Fibroblast of lung (primary cell): ENCODE measurements around the gene FBRSL1. TPM values are rescaled to one million over a fixed set of nuclear protein-coding genes. Genes with fewer than 3 reads are reported as not detected.

ENCODE experiments used
- DNase-seq, 2 donors: peaks; one replicate each; pipeline versions ENCODE4 v3.0.0 to v3.0.0-alpha.2; 2010; ENCODE audit warnings: low read depth in 2 of 2
- H2AFZ ChIP-seq: 2 replicates; pipeline ENCODE4 v1.5.1; 2012; ENCODE audit warnings: low read length, control low read depth, inconsistent platforms
- H3K27ac ChIP-seq: 2 replicates; pipeline ENCODE4 v1.5.1; 2011; ENCODE audit warnings: low read length, control low read depth; ENCODE audit not compliant: insufficient read depth
- H3K27me3 ChIP-seq: 2 replicates; pipeline ENCODE4 v1.5.1; 2011; ENCODE audit warnings: mild to moderate bottlenecking, low read length; ENCODE audit not compliant: control insufficient read depth, insufficient read depth
- H3K36me3 ChIP-seq: 2 replicates; pipeline ENCODE4 v1.5.1; 2011; ENCODE audit warnings: low read length; ENCODE audit not compliant: control insufficient read depth, insufficient read depth
- H3K4me1 ChIP-seq: 2 replicates; pipeline ENCODE4 v1.5.1; 2011; ENCODE audit warnings: low read length; ENCODE audit not compliant: control insufficient read depth, insufficient read depth; ENCODE audit errors: extremely low read depth
- H3K4me2 ChIP-seq: 2 replicates; pipeline ENCODE4 v1.5.1; 2011; ENCODE audit warnings: low read length, control low read depth; ENCODE audit not compliant: insufficient read depth; ENCODE audit errors: extremely low read depth
- H3K4me3 ChIP-seq, 4 experiments: fragments of 200-600 bp in 1 of 4; sonication (generic) in 1 of 4; replicated peaks in 1 of 4; 2 replicates each; pipeline ENCODE4 v1.5.1; 2011 to 2016; ENCODE audit warnings: low read length in 4 of 4, low read depth in 3 of 4, mild to moderate bottlenecking in 3 of 4, control low read depth in 2 of 4, inconsistent platforms in 1 of 4, mixed read lengths in 1 of 4; ENCODE audit not compliant: insufficient read depth in 1 of 4; ENCODE audit errors: control extremely low read depth in 1 of 4
- H3K79me2 ChIP-seq: 2 replicates; pipeline ENCODE4 v1.5.1; 2012; ENCODE audit warnings: mild to moderate bottlenecking, low read length, inconsistent platforms; ENCODE audit not compliant: control insufficient read depth, insufficient read depth
- H3K9ac ChIP-seq: 2 replicates; pipeline ENCODE4 v1.5.1; 2011; ENCODE audit warnings: mild to moderate bottlenecking, low read length, control low read depth; ENCODE audit not compliant: insufficient read depth
- H3K9me3 ChIP-seq: 2 replicates; pipeline ENCODE4 v1.5.1; 2012; ENCODE audit warnings: low read depth, low read length; ENCODE audit not compliant: control insufficient read depth, insufficient read depth
- H4K20me1 ChIP-seq: 2 replicates; pipeline ENCODE4 v1.5.1; 2011; ENCODE audit warnings: low read length; ENCODE audit not compliant: control insufficient read depth, insufficient read depth; ENCODE audit errors: extremely low read depth
- CTCF ChIP-seq, 2 donors: IDR thresholded peaks in 1 of 2; conservative IDR thresholded peaks in 1 of 2; 1 replicate in 1 of 2; 2 replicates in 1 of 2; pipeline ENCODE4 v1.5.1; 2011 to 2012; ENCODE audit warnings: low read length in 2 of 2, control low read depth in 1 of 2, inconsistent platforms in 1 of 2, low read depth in 1 of 2, mild to moderate bottlenecking in 1 of 2
- EZH2 ChIP-seq: IDR thresholded peaks from 2 replicates; pipeline ENCODE4 v1.5.1; 2012; ENCODE audit warnings: low read length, control low read depth, mild to moderate bottlenecking; ENCODE audit errors: missing control alignments
- polyA plus RNA-seq, 2 donors: library from polyadenylated mRNA; depleted of rRNA in 1 of 2; stranded (reverse) in 1 of 2; unstranded in 1 of 2; fragments of >200 nt; gene quantifications; 2 replicates each; pipeline ENCODE4 v1.2.1, GENCODE V29; 2011 to 2012; ENCODE audit warnings: missing spikeins in 1 of 2
- total RNA-seq: library from RNA; depleted of rRNA; stranded (reverse); fragments of >200 nt; gene quantifications from 2 replicates; pipeline ENCODE4 v1.2.1, GENCODE V29; 2014

FBRSL1 gene
- total and polyA plus RNA-seq, 2 donors (not counting 1 experiment from before 2014, with no cell fraction given), result 1.4 to 1.8 TPM

- TF ChIP-seq CTCF (conservative IDR thresholded peaks at IDR 0.05 in 1 of 2, IDR thresholded peaks at IDR 0.05 in 1 of 2; ENCODE audit: low read depth in 1 of 2, low read length in 2 of 2) (no peak), EZH2 (no peak)
- H3K9ac ChIP-seq, result no peak overlapping the region
- H3K79me2 ChIP-seq, result peaks cover under 1% of the 10 kb centered on the region
- H3K4me2 ChIP-seq, result no peak overlapping the region
- no peaks in the 10 kb centered on the region for H3K9me3 ChIP-seq
- no peaks in the 10 kb centered on the region for H4K20me1 ChIP-seq
- H2AFZ ChIP-seq, result no peak overlapping the region
- peaks cover 2% of the 10 kb centered on the region for H3K36me3 ChIP-seq
- no peak overlapping the region for H3K27ac ChIP-seq
- H3K4me3 ChIP-seq, result no peak overlapping the region
- DNase-seq, result no peak
- H3K27me3 ChIP-seq, result no peaks in the 10 kb centered on the region
- H3K4me1 ChIP-seq, result no peaks in the 10 kb centered on the region
These were observed 22.5 kb downstream of the FBRSL1 start for GRCh38 chr12:132512197-132513069.

- H3K9ac ChIP-seq, result no peak overlapping the region
- TF ChIP-seq EZH2 (no peak), CTCF (conservative IDR thresholded peaks at IDR 0.05 in 1 of 2, IDR thresholded peaks at IDR 0.05 in 1 of 2; ENCODE audit: low read depth in 1 of 2, low read length in 2 of 2) (no peak)
- H3K36me3 ChIP-seq, result peaks cover 2% of the 10 kb centered on the region
- no peaks in the 10 kb centered on the region for H3K9me3 ChIP-seq
- H3K4me1 ChIP-seq, result no peaks in the 10 kb centered on the region
- H3K4me3 ChIP-seq, result no peak overlapping the region
- peak; percentile 73 to 76 for DNase-seq
- no peak overlapping the region for H3K27ac ChIP-seq
- H3K27me3 ChIP-seq, result no peaks in the 10 kb centered on the region
- no peak overlapping the region for H3K4me2 ChIP-seq
- H3K79me2 ChIP-seq, result no peaks in the 10 kb centered on the region
- H4K20me1 ChIP-seq, result no peaks in the 10 kb centered on the region
- H2AFZ ChIP-seq, result no peak overlapping the region
These were observed 23.1 kb downstream of the FBRSL1 start for GRCh38 chr12:132513070-132513398.

- no peak overlapping the region for H3K4me3 ChIP-seq
- no peaks in the 10 kb centered on the region for H3K79me2 ChIP-seq
- H3K27ac ChIP-seq, result no peak overlapping the region
- no peaks in the 10 kb centered on the region for H3K9me3 ChIP-seq
- no peaks in the 10 kb centered on the region for H3K27me3 ChIP-seq
- peaks cover 2% of the 10 kb centered on the region for H3K36me3 ChIP-seq
- H3K4me1 ChIP-seq, result no peaks in the 10 kb centered on the region
- H3K4me2 ChIP-seq, result no peak overlapping the region
- no peaks in the 10 kb centered on the region for H4K20me1 ChIP-seq
- DNase-seq, result no peak
- H2AFZ ChIP-seq, result no peak overlapping the region
- no peak overlapping the region for H3K9ac ChIP-seq
- TF ChIP-seq EZH2, result no peak
- TF ChIP-seq CTCF (conservative IDR thresholded peaks at IDR 0.05 in 1 of 2, IDR thresholded peaks at IDR 0.05 in 1 of 2; ENCODE audit: low read depth in 1 of 2, low read length in 2 of 2), result no peak
These were observed 23.6 kb downstream of the FBRSL1 start for GRCh38 chr12:132513458-132514135.
